Measurements from ENCODE around the gene CCNE1. TPM values are rescaled to one million over a fixed set of nuclear protein-coding genes. Genes with fewer than 3 reads are reported as not detected.

Gene CCNE1
- total RNA-seq, 1 donor from 2014 or later = 3.9 TPM

DNA sequence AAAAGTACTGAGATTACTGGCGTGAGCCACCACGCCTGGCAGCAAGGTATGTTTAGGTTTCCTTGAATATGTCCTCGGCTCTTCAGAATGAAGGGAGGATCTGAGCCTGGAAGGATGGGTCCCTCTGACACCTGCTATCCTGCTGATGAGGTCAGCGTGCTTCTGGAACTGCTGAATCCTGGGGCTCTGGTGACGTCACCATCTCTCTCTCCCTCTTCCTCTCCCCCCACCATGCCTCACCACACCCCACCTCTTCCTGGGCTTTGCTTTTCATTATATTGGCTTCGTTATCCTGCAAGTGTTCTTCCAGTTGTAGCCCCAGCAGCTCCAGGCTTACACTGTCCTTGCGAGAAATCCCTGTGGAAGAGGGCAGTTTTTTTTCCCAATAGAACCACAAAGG lies 49.8 kb downstream of the CCNE1 start:
- H3K27me3 Mint-ChIP-seq (ENCODE audit: unreplicated experiment) = peaks cover 16% of the 10 kb centered on the region
- H3K4me1 Mint-ChIP-seq (ENCODE audit: unreplicated experiment) = no peaks in the 10 kb centered on the region
- no peak overlapping the region for H3K27ac Mint-ChIP-seq (ENCODE audit: unreplicated experiment)
- H3K4me3 Mint-ChIP-seq (ENCODE audit: unreplicated experiment) = no peak overlapping the region
- TF ChIP-seq, protein P1, sequence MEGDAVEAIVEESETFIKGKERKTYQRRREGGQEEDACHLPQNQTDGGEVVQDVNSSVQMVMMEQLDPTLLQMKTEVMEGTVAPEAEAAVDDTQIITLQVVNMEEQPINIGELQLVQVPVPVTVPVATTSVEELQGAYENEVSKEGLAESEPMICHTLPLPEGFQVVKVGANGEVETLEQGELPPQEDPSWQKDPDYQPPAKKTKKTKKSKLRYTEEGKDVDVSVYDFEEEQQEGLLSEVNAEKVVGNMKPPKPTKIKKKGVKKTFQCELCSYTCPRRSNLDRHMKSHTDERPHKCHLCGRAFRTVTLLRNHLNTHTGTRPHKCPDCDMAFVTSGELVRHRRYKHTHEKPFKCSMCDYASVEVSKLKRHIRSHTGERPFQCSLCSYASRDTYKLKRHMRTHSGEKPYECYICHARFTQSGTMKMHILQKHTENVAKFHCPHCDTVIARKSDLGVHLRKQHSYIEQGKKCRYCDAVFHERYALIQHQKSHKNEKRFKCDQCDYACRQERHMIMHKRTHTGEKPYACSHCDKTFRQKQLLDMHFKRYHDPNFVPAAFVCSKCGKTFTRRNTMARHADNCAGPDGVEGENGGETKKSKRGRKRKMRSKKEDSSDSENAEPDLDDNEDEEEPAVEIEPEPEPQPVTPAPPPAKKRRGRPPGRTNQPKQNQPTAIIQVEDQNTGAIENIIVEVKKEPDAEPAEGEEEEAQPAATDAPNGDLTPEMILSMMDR (IDR thresholded peaks at IDR 0.05) = no peak
- H3K36me3 Mint-ChIP-seq (ENCODE audit: unreplicated experiment) = no peaks in the 10 kb centered on the region
- H3K9me3 Mint-ChIP-seq (ENCODE audit: unreplicated experiment) = no peaks in the 10 kb centered on the region
- DNase-seq (ENCODE audit: extremely low spot score, unreplicated experiment) = no peak

DNA sequence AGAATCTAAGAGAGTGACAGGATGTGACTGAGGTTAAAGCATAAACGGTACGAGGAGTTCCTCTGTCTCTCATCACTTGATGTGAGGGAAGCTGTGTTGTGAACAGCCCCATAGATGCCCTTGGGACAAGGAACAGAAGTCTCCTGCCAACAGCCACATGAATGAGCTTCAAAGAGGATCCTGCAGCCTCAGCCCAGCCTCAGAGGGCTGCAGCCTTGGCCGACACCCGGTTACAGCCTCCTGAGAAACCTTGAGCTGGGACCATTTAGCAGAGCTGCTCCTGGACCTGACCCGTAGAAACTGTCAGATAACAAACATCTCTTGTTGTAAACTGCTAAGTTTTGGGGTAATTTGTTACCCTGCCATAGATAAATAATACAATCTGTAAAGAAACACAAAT lies 54.2 kb downstream of the CCNE1 start:
- Mint-ChIP-seq H3K9me3 (ENCODE audit: unreplicated experiment) (no peaks in the 10 kb centered on the region), H3K4me3 (ENCODE audit: unreplicated experiment) (no peak overlapping the region), H3K36me3 (ENCODE audit: unreplicated experiment) (no peaks in the 10 kb centered on the region), H3K4me1 (ENCODE audit: unreplicated experiment) (no peaks in the 10 kb centered on the region), H3K27ac (ENCODE audit: unreplicated experiment) (no peak overlapping the region), H3K27me3 (ENCODE audit: unreplicated experiment) (peaks cover 24% of the 10 kb centered on the region)
- TF ChIP-seq, protein P1 (IDR thresholded peaks at IDR 0.05) = no peak
- DNase-seq (ENCODE audit: extremely low spot score, unreplicated experiment) = no peak

DNA sequence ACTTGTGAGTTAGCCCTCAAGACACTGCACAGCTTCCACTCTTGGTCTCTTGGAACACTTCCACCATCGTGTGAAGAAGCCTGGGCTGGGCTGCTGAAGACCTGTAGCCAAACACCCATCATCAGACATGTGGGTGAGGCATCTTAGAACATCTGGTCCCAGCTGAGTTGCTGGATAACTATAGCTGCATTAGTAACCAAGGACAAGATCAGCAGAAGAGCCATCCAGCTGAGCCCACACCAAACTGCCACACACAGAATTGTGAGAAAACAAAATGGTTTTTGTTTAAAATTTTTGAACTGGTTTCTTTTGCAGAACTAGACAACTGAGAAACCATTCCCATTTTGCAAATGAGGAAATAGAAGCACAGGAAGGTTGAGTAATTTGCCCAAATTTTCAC lies 56.2 kb downstream of the CCNE1 start:
- Mint-ChIP-seq H3K36me3 (ENCODE audit: unreplicated experiment) (no peaks in the 10 kb centered on the region), H3K27me3 (ENCODE audit: unreplicated experiment) (peaks cover 33% of the 10 kb centered on the region), H3K27ac (ENCODE audit: unreplicated experiment) (no peak overlapping the region), H3K9me3 (ENCODE audit: unreplicated experiment) (no peaks in the 10 kb centered on the region), H3K4me1 (ENCODE audit: unreplicated experiment) (peaks cover 4% of the 10 kb centered on the region), H3K4me3 (ENCODE audit: unreplicated experiment) (no peak overlapping the region)
- no peak for DNase-seq (ENCODE audit: extremely low spot score, unreplicated experiment)
- TF ChIP-seq, protein P1 (IDR thresholded peaks at IDR 0.05) = no peak

DNA sequence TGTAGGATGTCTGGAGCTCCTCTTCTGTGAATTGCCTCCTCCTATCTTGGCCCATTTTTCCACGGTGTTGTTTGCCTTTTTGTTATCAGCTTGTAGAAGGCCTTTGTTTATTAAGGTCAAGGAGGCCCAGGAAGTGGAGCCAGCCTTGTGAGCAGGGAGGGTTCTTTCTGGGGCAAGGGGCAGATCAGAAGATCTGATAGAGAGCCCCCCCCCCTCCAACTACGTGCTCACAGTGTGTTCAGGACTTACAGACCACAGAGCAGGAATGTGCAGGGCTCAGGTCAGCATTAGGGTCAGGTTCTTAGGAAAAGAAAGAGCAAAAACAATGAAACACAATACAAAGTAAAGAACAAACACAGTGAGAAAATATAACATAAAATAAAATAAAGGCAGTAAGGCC lies 59.4 kb downstream of the CCNE1 start:
- Mint-ChIP-seq H3K4me3 (ENCODE audit: unreplicated experiment) (no peak overlapping the region), H3K36me3 (ENCODE audit: unreplicated experiment) (no peaks in the 10 kb centered on the region), H3K9me3 (ENCODE audit: unreplicated experiment) (no peaks in the 10 kb centered on the region), H3K27me3 (ENCODE audit: unreplicated experiment) (peaks cover 18% of the 10 kb centered on the region), H3K4me1 (ENCODE audit: unreplicated experiment) (peaks cover 11% of the 10 kb centered on the region), H3K27ac (ENCODE audit: unreplicated experiment) (no peak overlapping the region)
- TF ChIP-seq, protein P1 (IDR thresholded peaks at IDR 0.05) = no peak
- no peak for DNase-seq (ENCODE audit: extremely low spot score, unreplicated experiment)

DNA sequence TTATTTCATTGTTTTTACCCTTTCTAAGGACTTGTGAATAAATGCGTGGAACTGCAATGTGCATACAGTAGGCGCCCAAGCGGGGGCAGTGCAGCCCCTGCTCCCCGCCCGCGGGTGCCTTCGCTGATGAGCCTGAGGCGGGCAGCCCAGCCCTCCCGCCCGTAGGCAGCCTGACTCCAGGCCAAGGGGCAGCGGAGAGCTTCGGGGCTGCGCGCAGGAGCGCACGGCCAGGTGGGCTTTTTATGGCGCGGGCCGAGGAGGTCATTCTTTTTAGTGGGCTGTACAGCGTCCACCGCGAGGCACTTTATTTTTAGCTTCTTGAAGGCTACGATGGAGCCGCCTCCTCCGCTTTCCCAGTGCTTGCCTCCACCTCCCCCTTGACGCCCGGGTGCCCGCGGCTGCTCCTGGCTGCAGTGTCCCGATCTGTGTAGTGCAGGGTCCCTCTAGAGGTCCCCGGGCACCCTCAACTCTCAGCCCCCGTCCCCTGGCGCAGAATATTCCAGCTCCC lies 60.5 kb downstream of the CCNE1 start:
- no peaks in the 10 kb centered on the region for H3K36me3 Mint-ChIP-seq (ENCODE audit: unreplicated experiment)
- H3K27me3 Mint-ChIP-seq (ENCODE audit: unreplicated experiment) = peaks cover 16% of the 10 kb centered on the region
- H3K27ac Mint-ChIP-seq (ENCODE audit: unreplicated experiment) = no peak overlapping the region
- DNase-seq (ENCODE audit: extremely low spot score, unreplicated experiment) = no peak
- no peaks in the 10 kb centered on the region for H3K9me3 Mint-ChIP-seq (ENCODE audit: unreplicated experiment)
- peaks cover 14% of the 10 kb centered on the region for H3K4me1 Mint-ChIP-seq (ENCODE audit: unreplicated experiment)
- no peak overlapping the region for H3K4me3 Mint-ChIP-seq (ENCODE audit: unreplicated experiment)
- TF ChIP-seq, protein P1 (IDR thresholded peaks at IDR 0.05) = no peak

Measured in osteocyte (in vitro differentiated cells).